DMS79 (cell line): ENCODE measurements around the gene SBF1.
A peak's percentile ranks its signal among the peaks of the same experiment; 100 is the strongest.

Source experiments
- DNase-seq: peaks from one replicate; lab custom pipeline; 2025; lab: John Stamatoyannopoulos, UW

Gene SBF1

DNA sequence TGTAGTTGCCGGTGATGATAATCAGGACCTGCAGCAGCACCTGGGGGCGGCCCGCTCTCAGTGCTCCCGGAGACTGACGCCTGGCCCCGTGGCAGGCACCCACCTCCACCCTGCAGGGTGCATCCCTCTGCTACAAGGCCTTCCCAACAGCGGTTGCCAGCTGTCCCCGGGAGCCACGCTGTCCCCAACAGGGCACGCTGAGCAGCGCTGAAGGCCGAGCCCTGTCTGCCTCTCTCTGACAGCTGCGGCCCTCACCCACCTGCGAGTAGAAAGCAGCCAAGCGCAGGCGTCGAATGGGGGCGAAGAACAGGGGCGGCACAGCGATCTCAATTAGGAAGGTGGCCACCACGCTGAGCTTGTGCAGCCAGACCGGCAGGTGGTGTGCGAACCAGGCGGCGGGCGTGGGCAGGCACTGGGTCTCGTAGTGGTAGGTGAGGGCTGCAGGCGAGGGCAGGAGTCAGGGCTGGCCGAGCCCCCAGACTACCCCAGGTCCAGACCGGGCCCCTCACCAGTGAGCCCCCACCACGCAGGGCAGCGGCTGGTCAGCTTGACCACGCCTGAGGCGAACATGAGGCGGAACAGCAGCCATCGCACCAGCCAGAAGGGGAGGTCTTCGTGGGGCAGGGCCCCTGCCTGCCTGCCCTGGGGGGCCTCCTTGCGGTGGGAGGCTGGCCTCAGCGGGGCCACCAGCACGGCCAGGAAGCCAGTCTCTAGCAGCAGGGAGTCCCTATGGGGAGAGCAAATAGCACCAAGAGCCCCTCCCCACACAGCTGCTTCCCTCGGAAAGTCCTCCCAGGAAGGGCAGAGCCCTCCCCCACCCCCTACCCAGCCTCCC, 31.2 kb upstream of the SBF1 start:
- DNase-seq = no peak

DNA sequence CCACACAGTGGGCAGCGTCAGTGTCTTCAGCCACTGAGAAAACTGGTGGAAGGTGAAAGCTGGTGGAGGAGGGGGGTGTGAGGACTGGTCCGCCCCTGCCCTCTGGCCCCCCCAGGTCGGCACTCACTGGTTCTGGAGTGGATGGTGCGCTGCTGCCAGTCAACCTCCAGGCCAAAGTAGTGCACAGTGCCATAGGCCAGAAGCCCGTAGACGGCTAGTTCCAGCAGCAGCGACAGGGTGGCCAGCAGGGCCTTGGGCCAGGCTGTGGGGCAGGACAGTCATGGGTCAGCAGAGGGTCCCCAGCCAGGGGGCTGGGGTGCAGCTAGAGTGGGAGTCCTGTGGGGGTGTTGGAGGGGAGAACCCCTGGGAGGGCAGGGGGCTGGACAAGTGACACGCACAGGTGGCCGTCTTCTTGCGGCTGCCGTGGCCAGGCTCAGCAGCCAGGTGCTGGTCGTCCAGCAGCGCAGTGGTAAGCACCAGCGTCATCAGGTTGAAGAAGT, 30.5 kb upstream of the SBF1 start:
- DNase-seq = no peak

DNA sequence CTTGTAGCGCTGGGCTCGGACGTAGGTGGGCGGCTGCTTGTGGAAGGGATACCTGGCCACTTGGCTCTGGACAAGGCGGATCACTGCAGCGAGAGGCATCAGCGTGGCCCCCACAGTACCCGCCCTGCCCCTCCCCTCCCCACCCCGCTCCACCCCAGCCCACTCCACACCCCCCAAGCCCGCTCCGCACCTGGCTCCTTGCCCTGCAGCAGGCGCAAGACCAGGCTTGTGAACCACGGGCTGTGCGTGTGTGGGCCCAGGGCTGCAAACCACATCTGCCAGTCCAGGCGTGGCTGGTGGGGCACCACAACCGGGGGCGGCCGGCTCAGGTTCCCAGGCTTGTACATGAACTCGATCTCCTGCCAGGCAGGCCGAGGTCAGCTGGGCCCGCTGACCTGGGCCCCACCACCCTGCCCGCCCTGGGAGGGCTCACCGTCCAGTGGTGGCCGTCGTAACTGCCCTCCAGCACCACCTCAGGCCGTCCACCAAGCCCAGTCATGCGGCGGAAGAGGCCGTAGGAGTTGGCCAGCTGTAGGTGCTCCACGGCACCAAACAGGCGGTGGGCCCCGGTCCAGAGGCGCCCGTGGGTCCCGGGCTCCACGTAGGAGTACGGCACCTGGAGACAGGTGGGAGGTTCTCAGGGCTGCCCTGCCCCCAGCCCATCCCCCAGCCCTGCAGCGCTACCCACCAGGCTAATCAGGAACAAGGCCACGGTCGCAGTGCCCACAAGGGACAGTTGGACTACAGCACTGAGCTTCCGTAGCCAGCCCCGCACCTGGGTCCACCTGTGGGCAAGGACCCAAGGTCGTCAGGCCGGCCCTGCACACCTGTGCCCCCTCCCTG, 29.8 kb upstream of the SBF1 start:
- DNase-seq = no peak

DNA sequence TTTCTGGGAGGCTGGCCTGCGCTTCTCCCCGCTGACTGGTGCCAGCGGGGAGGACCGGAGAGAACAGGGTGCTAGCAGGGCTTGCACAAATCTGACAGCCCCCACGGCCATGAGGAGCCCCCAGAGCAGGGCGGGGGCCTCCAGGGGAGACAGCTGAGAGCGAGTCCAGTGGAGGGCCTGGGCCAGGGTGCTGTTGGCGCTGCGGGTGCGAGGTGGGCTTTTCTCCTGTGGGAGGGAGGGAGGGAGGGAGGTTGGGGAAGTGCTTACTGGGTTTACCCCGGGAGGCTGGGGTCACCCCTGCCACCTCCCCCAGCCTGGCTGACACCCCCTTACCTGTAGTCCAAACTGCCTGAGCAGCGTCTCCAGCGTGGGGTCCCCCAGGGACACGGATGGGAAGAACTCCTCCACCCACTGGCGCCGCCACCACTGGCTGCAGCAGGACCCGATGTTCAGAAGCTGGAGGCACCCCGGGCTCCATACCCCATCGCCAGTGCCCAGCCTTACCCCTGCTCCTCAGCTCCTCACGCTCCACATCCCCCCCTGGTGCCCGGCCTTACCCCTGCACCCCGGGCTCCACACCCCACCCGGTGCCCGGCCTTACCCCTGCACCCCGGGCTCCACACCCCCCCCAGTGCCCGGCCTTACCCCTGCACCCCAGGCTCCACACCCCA, 28.8 kb upstream of the SBF1 start:
- no peak for DNase-seq

DNA sequence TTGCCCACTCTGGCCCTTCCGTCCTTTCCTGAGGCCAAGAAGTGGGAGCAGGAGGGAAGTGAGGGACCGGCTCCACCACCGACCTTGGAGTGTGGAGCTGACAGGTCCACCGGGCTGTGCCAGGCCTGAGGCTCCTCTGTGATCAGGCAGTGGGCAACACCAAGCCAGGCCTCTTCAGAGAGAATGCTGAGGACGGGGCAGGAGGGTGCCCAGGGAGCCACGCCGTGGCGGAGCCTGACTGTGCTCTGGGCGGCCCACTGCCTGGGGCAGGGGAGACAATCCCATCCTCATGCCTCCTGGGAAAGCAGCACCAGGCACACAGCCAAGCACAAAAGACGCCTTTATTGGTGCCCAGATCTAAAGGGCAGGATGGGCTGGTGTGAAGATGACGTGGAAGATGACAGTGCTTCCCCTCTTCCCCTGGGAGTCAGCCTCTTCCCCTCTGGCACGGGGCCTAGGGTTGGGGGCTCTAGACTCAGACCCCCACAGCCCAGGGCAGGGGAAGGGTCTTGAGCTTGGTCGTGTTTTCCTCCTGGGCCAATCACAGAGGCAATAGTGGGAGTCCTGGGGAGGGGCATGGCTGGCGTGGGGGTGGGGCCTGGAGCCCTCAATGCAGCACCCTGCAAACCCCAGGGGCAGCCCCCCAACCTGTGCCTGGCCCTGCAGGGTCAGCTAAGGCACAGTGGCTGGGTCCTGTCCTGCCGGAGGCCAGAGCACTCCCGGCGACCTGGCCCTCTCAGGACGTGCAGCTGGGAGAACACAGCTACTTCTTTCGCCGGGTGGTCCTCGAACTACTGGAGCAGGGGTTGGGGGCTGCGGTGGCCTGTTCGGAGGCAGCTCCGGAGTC, 28.0 kb upstream of the SBF1 start:
- no peak for DNase-seq

DNA sequence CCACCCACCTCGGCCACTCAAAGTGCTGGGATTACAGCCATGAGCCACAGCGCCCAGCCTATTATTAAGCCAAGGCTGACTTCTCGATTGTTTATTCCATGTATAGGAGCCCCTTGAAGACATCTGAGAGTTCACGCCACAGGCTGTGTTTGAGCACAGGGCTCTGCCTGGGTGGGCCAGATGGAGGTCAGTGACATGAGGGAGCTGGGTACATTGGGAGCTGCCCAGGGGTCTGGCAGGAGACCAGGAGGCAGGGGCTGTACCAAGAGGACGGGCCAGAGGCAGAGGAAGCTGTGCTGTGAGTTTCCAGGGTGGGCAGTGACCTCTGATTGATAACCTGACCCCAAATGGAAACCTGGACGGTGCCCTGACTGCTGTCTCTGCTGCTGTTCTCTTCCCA, 27.3 kb upstream of the SBF1 start:
- no peak for DNase-seq

DNA sequence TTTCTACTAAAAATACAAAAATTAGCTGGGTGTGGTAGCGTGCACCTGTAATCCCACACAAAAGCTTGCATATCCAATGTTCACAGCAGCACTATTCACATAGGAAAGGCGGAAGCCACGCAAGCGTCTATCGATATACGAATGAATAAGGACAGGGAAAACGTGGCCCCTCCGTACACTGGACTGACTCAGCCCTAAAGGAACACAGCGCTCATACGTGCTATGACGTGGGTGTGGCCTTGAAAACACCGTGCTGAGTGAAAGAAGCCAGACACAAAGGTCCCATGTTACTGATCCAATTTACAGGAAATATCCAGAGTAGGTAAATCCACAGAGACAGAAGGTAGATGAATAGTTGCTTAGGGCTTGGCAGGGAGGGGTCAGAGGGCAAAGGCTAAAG, 25.6 kb upstream of the SBF1 start:
- DNase-seq = no peak

DNA sequence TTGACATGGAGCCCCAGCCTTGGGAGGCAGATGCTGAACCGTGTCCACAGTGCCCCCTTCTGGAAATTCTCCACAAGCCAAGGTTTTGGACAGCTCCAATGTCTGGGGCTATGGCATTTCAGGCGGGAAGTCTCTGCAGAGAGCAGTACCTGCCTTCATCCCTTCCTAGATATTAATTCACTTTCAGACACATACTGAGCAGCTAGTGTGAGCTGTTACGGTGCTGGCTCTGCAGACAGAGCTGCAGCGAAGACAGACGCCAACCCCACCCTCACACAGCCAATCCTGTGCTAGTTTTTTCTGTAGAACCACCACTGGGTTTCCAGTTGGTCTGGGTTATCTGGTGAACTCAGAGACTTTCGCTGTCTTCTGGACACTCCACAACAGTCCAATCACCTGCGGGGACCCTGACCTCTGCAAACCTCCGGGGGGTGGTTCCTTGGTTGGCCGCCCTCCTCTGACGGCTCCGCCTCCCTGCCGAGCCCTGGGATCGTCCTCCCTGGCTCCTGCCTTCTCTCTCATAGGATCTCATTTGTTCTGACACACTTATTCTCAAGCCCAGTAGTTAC, 23.6 kb upstream of the SBF1 start:
- DNase-seq = peak; percentile 38

DNA sequence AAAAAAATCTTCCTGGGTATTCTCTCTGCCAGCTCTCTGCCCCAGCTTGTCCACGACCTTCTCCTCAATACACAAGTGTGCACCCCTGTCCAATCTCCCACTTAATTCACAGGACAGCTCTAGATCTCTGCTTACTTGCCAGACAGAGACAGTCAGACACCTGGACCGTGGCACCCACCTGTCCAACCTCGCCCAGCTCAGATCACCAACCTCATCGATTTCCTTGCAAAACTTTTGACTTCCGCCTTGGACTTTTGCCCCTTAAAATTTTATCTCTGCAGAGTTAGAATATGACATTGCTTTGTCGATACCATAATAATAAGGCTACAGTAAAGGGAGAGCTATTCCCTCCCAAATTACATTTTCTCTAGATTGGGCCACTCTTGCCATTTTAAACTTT, 22.3 kb upstream of the SBF1 start:
- no peak for DNase-seq

DNA sequence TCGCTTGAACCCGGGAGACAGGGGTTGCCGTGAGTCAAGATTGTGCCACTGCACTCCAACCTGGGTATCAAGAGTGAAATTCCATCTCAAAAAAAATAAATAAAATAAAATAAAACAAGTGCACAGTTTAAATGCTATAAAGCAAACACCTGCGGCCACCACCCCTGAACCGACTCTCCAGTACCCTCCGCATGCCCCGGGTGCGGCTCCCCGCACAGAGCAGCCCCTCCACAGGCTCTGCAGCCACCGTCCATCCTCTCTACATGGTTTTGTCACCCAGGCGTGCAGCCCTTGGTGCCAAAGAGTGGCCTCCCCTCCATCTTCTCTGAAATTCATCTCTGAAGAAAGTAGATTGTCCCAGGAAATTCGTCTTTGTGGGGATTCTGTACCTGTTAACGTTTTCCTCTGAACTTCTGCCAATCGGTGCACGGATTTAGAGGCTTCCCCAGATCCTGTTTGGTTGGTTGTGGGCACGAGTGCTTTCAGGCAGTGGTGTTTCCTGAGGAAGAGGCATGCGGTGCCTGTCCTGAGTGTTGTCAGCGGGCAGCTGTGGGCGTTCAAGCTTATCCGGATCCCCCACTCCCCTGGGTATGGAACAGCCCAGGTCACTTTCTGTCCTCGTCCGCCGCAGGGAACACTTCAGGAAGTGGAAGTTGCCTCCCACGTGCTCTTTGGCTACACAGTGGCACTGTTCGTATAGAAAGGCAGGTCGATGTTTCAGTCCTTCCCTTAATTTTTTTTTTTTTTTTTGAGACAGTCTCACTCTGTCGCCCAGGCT, 15.9 kb upstream of the SBF1 start:
- DNase-seq = no peak

DNA sequence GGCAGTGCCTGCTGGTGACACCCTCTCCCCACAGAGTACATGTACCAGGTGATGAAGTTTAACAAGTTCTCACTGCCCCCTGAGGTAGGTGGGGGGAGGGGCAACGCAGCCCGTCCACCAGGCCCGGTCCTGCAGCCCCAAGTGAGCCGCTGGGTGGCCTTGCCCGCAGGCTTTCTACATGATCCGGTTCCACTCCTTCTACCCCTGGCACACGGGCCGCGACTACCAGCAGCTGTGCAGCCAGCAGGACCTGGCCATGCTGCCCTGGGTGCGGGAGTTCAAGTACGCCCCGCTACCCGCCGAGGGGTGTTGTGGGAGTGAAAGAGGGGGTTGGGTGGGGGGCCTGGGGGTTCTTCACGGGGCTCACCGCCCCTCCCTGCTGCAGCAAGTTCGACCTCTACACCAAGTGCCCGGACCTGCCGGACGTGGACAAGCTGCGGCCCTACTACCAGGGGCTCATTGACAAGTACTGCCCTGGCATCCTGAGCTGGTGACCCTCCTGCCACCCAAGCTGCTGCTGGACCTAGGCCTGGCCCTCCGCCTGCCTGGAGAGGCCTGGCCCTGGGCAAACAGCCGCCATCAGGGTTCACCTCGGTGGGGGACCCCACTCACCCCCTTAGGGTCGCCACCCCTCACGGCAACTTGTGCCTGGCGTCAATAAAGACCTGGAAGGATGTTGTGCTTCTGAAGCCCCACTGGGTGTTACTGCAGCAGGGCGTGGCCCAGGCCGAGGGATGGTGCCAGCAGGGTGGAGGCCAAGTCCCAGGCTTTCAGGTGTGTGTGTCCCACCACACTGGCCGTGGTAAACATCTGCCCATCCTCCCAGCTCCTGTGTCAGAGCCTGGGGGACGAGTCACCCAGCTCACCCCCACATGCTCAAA, 14.8 kb upstream of the SBF1 start:
- DNase-seq = no peak

DNA sequence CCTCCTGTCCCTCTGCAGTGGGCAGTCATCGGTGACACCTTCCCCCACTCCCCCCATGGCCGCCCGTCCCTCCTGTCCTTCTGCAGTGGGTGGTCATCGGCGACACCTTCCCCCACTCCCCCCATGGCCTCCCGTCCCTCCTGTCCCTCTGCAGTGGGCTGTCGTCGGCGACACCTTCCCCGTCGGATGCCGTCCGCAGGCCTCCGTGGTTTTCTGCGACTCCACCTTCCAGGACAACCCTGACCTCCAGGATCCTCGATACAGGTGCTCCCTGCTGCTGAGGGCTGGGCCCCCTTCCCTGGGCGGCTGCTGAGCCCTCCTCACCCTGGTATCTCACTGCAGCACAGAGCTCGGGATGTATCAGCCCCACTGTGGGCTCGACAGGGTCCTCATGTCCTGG, 14.1 kb upstream of the SBF1 start:
- DNase-seq = no peak

DNA sequence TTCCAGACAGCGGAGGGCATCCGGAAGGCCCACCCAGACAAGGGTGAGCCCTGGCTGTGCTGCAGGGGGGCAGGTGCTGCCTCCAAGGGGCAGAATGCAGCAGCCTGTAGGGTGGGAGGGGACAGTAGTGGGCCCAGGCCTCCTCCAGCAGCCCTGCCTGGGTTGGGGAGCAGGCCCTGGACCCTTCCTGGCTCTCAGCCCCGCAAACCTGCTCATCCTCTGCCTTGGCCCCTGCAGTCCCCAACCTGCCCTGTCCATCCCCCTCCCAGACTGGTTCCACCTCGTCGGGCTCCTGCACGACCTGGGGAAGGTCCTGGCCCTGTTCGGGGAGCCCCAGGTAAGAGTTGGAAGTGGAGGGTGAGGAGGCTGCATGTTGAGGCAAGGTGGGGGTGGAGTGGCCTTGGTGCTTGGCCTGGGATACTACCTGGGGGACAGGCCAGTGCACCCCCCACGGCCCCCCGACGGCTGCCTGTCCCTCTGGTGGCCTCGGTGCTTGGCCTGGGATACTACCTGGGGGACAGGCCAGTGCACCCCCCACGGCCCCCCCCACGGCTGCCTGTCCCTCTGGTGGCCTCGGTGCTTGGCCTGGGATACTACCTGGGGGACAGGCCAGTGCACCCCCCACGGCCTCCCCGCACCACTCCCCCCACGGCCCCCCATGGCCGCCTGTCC, 13.3 kb upstream of the SBF1 start:
- no peak for DNase-seq

DNA sequence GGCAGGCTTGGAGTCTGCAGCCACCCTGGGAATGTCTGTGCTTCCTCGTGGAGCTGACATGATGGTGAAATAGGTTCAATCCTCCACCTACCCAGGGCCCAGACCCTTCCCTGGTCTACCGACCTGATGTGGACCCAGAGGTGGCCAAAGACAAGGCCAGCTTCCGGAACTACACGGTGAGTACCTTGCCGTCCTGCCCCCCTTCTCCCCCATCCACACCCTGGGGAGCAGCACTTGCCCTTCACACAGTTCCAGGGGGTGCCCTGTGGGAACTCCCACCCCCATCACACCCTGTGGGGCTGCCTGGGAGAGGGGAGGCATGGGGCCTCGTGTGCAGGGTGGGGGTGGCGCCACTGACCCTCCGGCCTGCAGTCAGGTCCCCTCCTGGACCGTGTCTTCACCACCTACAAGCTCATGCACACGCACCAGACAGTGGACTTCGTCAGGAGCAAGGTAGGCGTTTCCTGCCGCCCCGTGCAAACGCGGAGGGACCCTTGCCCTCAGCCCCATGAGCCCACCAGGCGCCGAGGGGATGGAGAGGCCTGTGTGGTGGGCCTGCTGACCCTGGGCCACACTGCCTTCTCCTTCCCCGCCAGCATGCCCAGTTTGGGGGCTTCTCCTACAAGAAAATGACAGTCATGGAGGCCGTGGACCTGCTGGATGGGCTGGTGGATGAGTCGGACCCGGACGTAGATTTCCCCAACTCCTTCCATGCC, 12.6 kb upstream of the SBF1 start:
- DNase-seq = no peak

DNA sequence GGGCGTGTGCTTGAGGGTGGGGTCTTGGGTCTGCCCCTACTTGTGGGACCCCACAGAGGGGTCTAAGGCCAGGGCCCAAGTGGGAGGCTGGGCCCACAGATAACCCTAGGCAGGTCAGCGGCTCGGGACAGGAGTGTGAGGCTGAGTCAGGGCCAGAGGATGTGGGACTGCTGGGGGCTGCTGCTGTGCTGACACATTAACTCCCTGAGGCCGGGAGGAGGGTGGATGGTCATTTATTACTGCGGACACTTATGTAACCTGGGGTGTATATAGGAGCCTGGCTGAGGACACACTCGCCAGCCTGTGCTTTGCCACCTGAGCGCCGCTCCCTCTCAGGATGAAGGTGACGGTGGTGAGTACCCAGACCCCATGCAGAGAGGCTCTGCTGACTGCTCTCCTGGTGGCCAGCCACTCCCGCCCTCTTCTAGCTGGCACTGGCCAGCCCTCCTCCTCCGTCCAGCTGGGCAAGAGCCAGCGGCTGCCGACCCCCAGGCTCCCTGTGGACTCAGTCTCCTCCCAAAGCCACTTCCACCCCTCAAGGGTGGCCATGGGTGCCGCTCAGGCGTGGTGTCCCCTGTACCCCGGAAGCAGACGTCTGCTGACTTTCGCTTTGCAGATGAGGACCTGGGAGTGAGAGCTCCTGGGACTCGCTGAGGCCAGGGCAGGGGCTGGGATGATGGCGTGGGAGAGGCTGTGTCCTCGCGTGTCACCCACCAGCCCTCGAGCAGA, 11.9 kb upstream of the SBF1 start, which contains the start of gene MIOX:
Gene MIOX (plus strand): TSS at position 299 of the 729 bp plus-strand sequence. CDS start 39 bp downstream, at position 338.
- DNase-seq = no peak

DNA sequence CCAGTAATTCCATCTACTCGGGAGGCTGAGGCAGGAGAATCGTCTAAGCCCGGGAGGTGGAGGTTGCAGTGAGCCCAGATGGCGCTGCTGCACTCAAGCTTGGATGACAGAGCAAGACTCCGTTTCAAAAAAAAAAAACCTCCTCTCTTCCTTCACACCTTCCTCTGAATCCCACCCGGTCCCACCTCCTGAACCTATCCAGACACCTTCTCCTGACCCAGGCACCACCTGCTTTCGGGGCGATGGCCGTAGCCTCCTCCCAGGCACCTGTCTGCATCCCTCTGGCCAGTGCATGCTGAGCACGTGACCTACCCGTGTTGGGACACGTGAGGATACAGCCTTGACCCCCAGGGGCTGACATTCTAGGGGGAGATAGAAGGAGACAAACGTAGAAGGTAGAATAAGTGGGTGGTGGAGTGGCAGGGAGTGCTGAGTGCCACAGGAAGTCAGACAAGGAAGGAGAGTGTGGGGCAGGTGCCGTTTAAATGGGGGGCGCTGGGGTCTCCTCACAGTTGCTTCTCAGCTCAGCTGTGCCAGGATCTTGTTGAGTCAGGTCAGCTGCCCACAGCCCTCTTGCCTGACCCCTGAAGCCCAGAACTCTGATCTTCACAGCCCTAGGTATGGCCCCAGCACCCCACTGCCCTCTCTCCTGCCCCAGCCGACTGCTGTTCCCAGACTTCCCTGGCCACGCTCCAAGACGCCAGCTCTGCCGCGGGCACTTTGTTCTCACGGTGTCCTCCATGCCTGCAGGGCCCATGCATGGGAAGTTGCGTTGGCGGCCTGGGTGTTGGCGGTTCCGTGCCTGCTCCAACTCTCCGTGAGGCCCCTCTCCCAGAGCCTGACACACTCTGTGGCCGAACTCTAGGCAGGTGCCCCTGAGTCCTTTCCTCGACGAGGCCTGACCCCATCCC, 10.6 kb upstream of the SBF1 start:
- no peak for DNase-seq
